Left lung (tissue), 10 donors: ENCODE data around the gene CDH19. TPM values are rescaled to one million over a fixed set of nuclear protein-coding genes. Genes with fewer than 3 reads are reported as not detected.

ENCODE experiments used
- ATAC-seq: fragments of 200-7000 bp; cut with Tn5 transposase; one replicate; pipeline ENCODE4 v1.9.1; 2020; ENCODE audit warnings: moderate library complexity
- DNase-seq, 4 donors: peaks; one replicate each; pipeline ENCODE4 v3.0.0-alpha.2; 2013 to 2020
- H3K27ac ChIP-seq, 2 donors: fragments of 200-600 bp; sonication (generic) in 1 of 2; one replicate each; pipeline versions ENCODE4 v1.5.0 to v1.8.0; 2020 to 2021
- H3K27me3 ChIP-seq, 2 donors: fragments of 200-600 bp; sonication (generic) in 1 of 2; one replicate each; pipeline versions ENCODE4 v1.5.0 to v1.8.0; 2020 to 2021
- H3K36me3 ChIP-seq, 2 donors: fragments of 200-600 bp; sonication (generic) in 1 of 2; one replicate each; pipeline versions ENCODE4 v1.5.0 to v1.8.0; 2020 to 2021
- H3K4me1 ChIP-seq, 2 donors: fragments of 200-600 bp; one replicate each; pipeline ENCODE4 v1.8.0; 2021
- H3K4me3 ChIP-seq, 2 donors: fragments of 200-600 bp; sonication (generic) in 1 of 2; one replicate each; pipeline versions ENCODE4 v1.5.0 to v1.8.0; 2020 to 2021; ENCODE audit warnings: mild to moderate bottlenecking in 1 of 2
- H3K9me3 ChIP-seq, 2 donors: fragments of 200-600 bp; sonication (generic) in 1 of 2; one replicate each; pipeline versions ENCODE4 v1.5.0 to v1.8.0; 2020 to 2021
- CTCF ChIP-seq, 2 donors: fragments of 200-600 bp; sonication (generic) in 1 of 2; IDR thresholded peaks; one replicate each; pipeline versions ENCODE4 v1.5.0 to v1.8.0; 2021; ENCODE audit warnings: antibody characterized with exemption in 2 of 2
- intact Hi-C, 2 donors: fragments of 100-400 bp; cut with DNase I; formaldehyde crosslinking; loops; one replicate each; pipeline versions ENCODE4 v1.11.2 to v1.14.2; 2022
- polyA plus RNA-seq, 6 donors: library from polyadenylated mRNA; unstranded; fragments of 120-200 nt; gene quantifications; one replicate each; pipeline ENCODE4 v1.2.1, GENCODE V29; 2013; ENCODE audit not compliant: insufficient read length in 6 of 6
- total RNA-seq, 2 donors: library from RNA; stranded (reverse); fragmentation: NEBNext Ultra II Directional; extraction: Animal tissue kit (Norgen Biotek cat#: 25700); gene quantifications; one replicate each; pipeline ENCODE4 v1.2.1, GENCODE V29; 2021
- donor health status: DM: no; HTN: yes; CAD: no.
- donor health status: DM: no; HTN: no; CAD: no.

CDH19 gene
- total and polyA plus RNA-seq, 8 donors = 0.07 to 0.85 (median 0.33) TPM

GRCh38 chr18:66640431-66640830 lies 36.5 kb upstream of the CDH19 start:
- Histone ChIP-seq H3K4me3 (no peak overlapping the region), H3K4me1 (no peaks in the 10 kb centered on the region), H3K9me3 (no peaks in the 10 kb centered on the region), H3K27ac (no peak overlapping the region), H3K27me3 (no peaks in the 10 kb centered on the region), H3K36me3 (no peaks in the 10 kb centered on the region)
- DNase-seq (peak in 1 of 4 donors; percentile 41), ATAC-seq (peak; percentile 64)
- TF ChIP-seq CTCF (IDR thresholded peaks at IDR 0.05) = no peak
- intact Hi-C loops = no loop called here

- Histone ChIP-seq H3K36me3 (no peaks in the 10 kb centered on the region), H3K4me3 (no peak overlapping the region), H3K9me3 (no peaks in the 10 kb centered on the region), H3K27ac (no peak overlapping the region), H3K4me1 (no peaks in the 10 kb centered on the region), H3K27me3 (no peaks in the 10 kb centered on the region)
- ATAC-seq (peak; percentile 62), DNase-seq (no peak)
- intact Hi-C loops = no loop called here
- TF ChIP-seq CTCF (IDR thresholded peaks at IDR 0.05) = no peak
Measured at GRCh38 chr18:66638856-66639629, 35.2 kb upstream of the CDH19 start.

GRCh38 chr18:66635342-66635741 lies 31.5 kb upstream of the CDH19 start:
- DNase-seq (no peak), ATAC-seq (no peak)
- Histone ChIP-seq H3K4me3 (no peak overlapping the region), H3K27me3 (no peaks in the 10 kb centered on the region), H3K9me3 (no peaks in the 10 kb centered on the region), H3K27ac (no peak overlapping the region), H3K4me1 (no peaks in the 10 kb centered on the region), H3K36me3 (no peaks in the 10 kb centered on the region)
- intact Hi-C loops = no loop called here
- no peak for TF ChIP-seq CTCF (IDR thresholded peaks at IDR 0.05)

- Histone ChIP-seq H3K27me3 (no peaks in the 10 kb centered on the region), H3K27ac (no peak overlapping the region), H3K4me3 (no peak overlapping the region), H3K9me3 (no peaks in the 10 kb centered on the region), H3K36me3 (no peaks in the 10 kb centered on the region), H3K4me1 (no peaks in the 10 kb centered on the region)
- intact Hi-C loops = no loop called here
- no peak for TF ChIP-seq CTCF (IDR thresholded peaks at IDR 0.05)
- ATAC-seq (no peak), DNase-seq (no peak)
Measured at GRCh38 chr18:66632756-66633155, 28.9 kb upstream of the CDH19 start.

GRCh38 chr18:66630831-66631230 lies 26.9 kb upstream of the CDH19 start:
- ATAC-seq (no peak), DNase-seq (no peak)
- intact Hi-C loops = no loop called here
- Histone ChIP-seq H3K9me3 (no peaks in the 10 kb centered on the region), H3K36me3 (no peaks in the 10 kb centered on the region), H3K27me3 (no peaks in the 10 kb centered on the region), H3K4me3 (no peak overlapping the region), H3K27ac (no peak overlapping the region), H3K4me1 (no peaks in the 10 kb centered on the region)
- TF ChIP-seq CTCF (IDR thresholded peaks at IDR 0.05) = no peak
